GM21390 (cell line): ENCODE results near the gene METTL5.
"Not testable (repeated sequence)": the region's sequence is repeated elsewhere in the genome, so short reads cannot be mapped to it uniquely, and the experiment has no call there.

Source experiments
- ATAC-seq: cut with Tn5 transposase; IDR thresholded peaks from one replicate; pipeline ENCODE4 v1.9.1; 2021; ENCODE audit not compliant: unreplicated experiment

The METTL5 gene

GRCh38 chr2:169824373-169825333 is at the start of gene METTL5:
Gene METTL5 (minus strand): TSS chr2:169824905. CDS start chr2:169824597, 308 bp downstream.
- peak; percentile 61 for ATAC-seq

DNA sequence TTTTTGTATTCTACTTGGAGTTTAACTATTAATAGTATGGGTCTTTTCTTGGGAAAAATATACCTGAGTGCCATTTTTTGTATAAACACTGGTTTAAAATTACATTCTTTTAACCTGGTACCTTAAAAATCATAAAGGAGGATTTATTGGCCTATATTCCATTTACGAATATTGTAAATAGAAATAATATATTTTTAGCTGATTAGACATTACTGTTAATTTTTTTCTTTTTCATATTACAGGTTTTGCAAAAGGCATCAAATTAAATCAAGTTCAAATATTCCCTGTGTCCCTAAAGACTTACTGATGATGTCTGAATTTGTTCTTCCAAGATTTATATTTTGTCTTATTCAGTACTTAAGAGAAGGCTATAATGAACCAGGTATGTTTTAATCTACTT is 47.3 kb upstream of the METTL5 start:
- no peak for ATAC-seq

- not testable (repeated sequence) for ATAC-seq
Measured at GRCh38 chr2:169871369-169871768, 46.7 kb upstream of the METTL5 start.

GRCh38 chr2:169868951-169869350 is 44.2 kb upstream of the METTL5 start:
- ATAC-seq, result no peak

- ATAC-seq, result no peak
Measured at GRCh38 chr2:169867579-169867978, 42.9 kb upstream of the METTL5 start.

- ATAC-seq, result not testable (repeated sequence)
Measured at GRCh38 chr2:169866230-169866629, 41.5 kb upstream of the METTL5 start.

- no peak for ATAC-seq
Measured at GRCh38 chr2:169865492-169865891, 40.8 kb upstream of the METTL5 start.

DNA sequence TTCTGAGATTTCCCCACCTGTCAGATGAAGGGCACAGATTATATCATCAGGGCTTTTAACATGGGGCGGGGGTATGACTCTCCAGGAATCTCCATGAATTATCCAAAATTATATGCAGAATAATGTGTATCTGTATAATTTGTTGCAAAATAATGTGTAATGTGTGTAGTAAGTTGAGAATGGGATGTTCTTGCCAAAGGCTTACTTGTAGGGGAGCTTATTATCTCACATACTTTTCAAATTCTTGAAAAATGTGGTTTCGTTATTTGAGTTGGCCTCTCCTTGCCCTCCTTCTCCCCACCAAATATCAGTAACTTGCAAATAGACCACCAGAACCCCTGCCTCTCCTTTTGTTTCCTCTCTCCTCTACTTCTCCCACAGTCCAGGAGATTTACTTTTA is 38.1 kb upstream of the METTL5 start:
- no peak for ATAC-seq

DNA sequence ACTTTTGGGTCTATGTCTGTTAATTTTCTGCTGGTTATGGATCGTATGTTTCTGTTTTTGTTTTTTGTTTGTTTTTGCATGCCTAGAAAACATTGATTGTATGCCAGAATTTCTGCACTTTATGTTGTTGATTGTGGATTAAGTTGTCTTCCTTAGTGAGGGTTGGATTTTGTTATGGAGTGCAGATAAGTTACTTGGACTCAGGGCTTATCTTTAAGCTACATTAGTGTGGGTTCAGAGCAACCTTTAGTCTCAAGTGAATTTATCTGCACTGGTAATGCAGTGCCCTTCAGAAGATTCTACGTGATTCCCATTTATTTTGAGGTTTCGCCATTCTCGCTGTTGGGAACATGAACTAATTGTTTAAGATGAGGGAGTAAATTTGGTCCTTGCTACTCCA is 35.4 kb upstream of the METTL5 start:
- ATAC-seq, result no peak

- ATAC-seq, result no peak
Measured at GRCh38 chr2:169859423-169859822, 34.7 kb upstream of the METTL5 start.

GRCh38 chr2:169855281-169856258 is 30.9 kb upstream of the METTL5 start:
- not testable (repeated sequence) for ATAC-seq

DNA sequence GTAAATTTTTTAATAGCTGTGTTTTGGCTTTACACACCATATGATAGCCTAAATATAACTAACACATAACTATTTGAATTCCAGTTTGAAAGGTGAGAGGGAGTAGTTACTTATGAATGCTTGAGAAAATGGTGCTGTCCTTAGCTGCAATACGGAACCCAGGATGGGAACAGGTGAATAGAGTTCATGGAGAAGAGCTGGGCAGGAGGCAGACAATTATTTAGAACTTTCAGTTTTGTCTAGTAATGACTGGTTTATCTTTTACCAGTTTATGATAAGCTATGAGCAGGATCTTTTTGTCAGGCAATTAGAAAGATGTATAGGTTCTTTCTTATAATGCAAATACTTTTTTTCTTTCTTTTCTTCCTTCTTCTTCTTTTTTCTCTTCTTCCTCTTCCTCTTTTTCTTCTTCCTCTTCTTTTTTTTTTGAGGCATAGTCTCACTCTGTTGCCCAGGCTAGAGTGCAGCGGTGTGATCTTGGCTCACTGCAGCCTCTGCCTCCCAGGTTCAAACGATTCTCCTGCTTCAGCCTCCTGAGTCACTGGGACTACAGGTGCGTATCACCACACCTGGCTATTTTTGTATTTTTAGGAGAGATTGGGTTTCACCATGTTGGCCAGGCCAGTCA is 28.4 kb upstream of the METTL5 start:
- ATAC-seq, result no peak

DNA sequence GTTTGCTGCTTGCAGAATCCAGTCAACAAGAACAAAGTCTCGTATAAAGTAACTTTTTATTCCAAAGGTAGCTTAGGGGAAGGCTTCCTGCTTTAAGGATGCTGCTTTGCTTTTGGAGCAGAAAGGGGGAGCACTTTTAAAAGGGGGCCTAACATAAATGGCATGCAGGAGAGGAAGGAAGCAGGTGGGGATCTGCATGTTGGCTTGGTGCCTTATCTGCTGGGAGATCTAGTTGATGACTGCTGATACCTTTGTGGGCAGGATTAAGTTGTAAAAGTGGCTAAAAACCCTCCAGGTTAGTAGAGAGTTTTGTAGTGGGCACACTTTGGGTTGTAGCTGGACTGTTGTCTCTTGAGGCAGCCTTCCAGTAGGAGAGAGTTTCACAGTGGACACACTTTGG is 25.0 kb upstream of the METTL5 start:
- no peak for ATAC-seq

- ATAC-seq, result not testable (repeated sequence)
Measured at GRCh38 chr2:169848959-169849693, 24.4 kb upstream of the METTL5 start.

GRCh38 chr2:169845016-169845415 is 20.3 kb upstream of the METTL5 start:
- no peak for ATAC-seq

- not testable (repeated sequence) for ATAC-seq
Measured at GRCh38 chr2:169841625-169842024, 16.9 kb upstream of the METTL5 start.

DNA sequence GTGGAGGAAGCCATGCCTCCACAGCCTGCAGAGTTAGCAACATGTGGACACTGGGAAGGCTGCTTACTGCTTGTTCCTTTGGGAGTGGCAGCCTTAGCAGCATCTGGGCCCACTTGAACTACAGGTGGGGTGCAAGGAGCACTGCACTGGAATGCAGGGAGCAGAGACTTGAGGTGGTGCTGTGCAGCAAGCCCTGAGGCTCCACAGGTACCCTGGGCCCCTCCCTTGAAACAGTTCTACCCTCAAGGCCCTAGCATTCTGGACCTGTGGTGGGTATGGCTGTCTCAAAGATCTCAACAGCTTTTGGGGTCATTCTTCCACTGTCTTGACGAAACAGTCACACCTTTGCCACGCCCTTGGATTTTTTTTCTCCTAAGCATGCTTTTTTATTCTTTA is 16.0 kb upstream of the METTL5 start:
- no peak for ATAC-seq

GRCh38 chr2:169839954-169840746 is 15.4 kb upstream of the METTL5 start:
- ATAC-seq, result no peak

DNA sequence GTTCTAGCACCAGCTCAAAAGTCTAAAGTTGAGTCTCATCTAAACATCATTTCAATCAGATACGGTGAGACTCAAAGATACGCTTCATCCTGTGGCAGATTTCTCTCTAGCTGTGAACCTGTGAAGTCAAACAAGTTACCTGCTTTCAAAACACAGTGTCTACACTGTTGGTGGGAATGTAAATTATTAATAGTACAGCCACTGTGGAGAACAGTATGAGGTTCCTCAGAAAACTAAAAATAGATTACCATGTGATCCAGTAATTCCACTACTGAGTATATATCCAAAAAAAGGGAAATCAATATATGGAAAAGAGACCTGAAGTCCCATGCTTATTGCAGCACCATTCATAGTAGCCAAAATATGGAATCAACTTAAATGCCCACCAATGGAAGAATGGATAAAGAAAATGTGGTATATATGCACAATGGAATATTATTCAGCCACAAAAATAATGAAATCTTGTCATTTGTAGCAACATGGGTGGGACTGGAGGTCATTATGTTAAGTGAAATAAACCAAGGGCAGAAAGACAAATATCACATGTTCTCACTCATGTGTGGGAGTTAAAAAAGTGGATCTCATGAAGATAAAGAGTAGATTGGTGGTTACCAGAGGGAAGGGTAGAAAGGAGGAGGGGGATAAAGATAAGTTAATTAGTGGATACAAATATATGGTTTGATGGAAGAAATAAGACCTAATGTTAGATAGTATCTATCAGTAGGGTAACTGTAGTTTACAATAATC is 14.2 kb upstream of the METTL5 start:
- no peak for ATAC-seq
